Mesenchymal stem cell (in vitro differentiated cells and primary cell): ENCODE measurements around the gene ZNF519.

Experiments used
- DNase-seq: peaks from one replicate; pipeline ENCODE4 v3.0.0-alpha.2; 2013
- H2AFZ ChIP-seq: one replicate; pipeline ENCODE4 v1.6.1; 2013; ENCODE audit warnings: low read depth, mild to moderate bottlenecking, control low read depth, inconsistent platforms, low read length, moderate library complexity
- H2AK5ac ChIP-seq: 2 replicates; pipeline ENCODE4 v1.6.1; 2013; ENCODE audit warnings: low read length, moderate library complexity, mild to moderate bottlenecking, inconsistent platforms; ENCODE audit not compliant: severe bottlenecking
- H2BK120ac ChIP-seq: one replicate; pipeline ENCODE4 v1.6.1; 2013; ENCODE audit warnings: low read depth, mild to moderate bottlenecking, inconsistent platforms, low read length, moderate library complexity
- H2BK12ac ChIP-seq, 2 experiments: one replicate each; pipeline ENCODE4 v1.6.1; 2013; ENCODE audit warnings: inconsistent platforms in 2 of 2, low read length in 2 of 2, mild to moderate bottlenecking in 2 of 2, moderate library complexity in 2 of 2, control low read depth in 1 of 2
- H2BK15ac ChIP-seq: one replicate; pipeline ENCODE4 v1.6.1; 2013; ENCODE audit warnings: mild to moderate bottlenecking, low read depth, inconsistent platforms; ENCODE audit not compliant: poor library complexity, severe bottlenecking
- H2BK5ac ChIP-seq: 2 replicates; pipeline ENCODE4 v1.6.1; 2013; ENCODE audit warnings: low read depth, mild to moderate bottlenecking, low read length, control low read depth, inconsistent platforms; ENCODE audit not compliant: poor library complexity, severe bottlenecking
- H3K14ac ChIP-seq, 2 experiments: one replicate each; pipeline ENCODE4 v1.6.1; 2013; ENCODE audit warnings: inconsistent platforms in 2 of 2, low read length in 2 of 2, control low read depth in 1 of 2, mild to moderate bottlenecking in 1 of 2, moderate library complexity in 1 of 2
- H3K18ac ChIP-seq, 2 experiments: one replicate each; pipeline ENCODE4 v1.6.1; 2013; ENCODE audit warnings: inconsistent platforms in 2 of 2, low read length in 2 of 2, control low read depth in 1 of 2, low read depth in 1 of 2, mild to moderate bottlenecking in 1 of 2
- H3K23ac ChIP-seq, 2 experiments: one replicate each; pipeline ENCODE4 v1.6.1; 2013; ENCODE audit warnings: inconsistent platforms in 2 of 2, low read length in 2 of 2, mild to moderate bottlenecking in 2 of 2, moderate library complexity in 2 of 2, control low read depth in 1 of 2
- H3K27ac ChIP-seq: 2 replicates; pipeline ENCODE4 v1.5.1; 2013; ENCODE audit warnings: mild to moderate bottlenecking, moderate library complexity, low read length, control low read depth, inconsistent platforms; ENCODE audit not compliant: poor library complexity, severe bottlenecking
- H3K27me3 ChIP-seq, 2 experiments: 2 replicates each; pipeline versions ENCODE4 v1.6.1 to v1.7.0; 2013; ENCODE audit warnings: low read length in 2 of 2, mild to moderate bottlenecking in 2 of 2, moderate library complexity in 2 of 2, control low read depth in 1 of 2, inconsistent platforms in 1 of 2; ENCODE audit not compliant: control insufficient read depth in 1 of 2, insufficient read depth in 1 of 2
- H3K36me3 ChIP-seq, 2 experiments: 2 replicates each; pipeline versions ENCODE4 v1.6.1 to v1.7.0; 2013; ENCODE audit warnings: low read length in 2 of 2, control low read depth in 1 of 2, inconsistent platforms in 1 of 2, low read depth in 1 of 2, mild to moderate bottlenecking in 1 of 2; ENCODE audit not compliant: insufficient read depth in 2 of 2, control insufficient read depth in 1 of 2
- H3K4ac ChIP-seq, 2 experiments: one replicate each; pipeline ENCODE4 v1.6.1; 2013; ENCODE audit warnings: inconsistent platforms in 2 of 2, low read length in 2 of 2, mild to moderate bottlenecking in 2 of 2, moderate library complexity in 2 of 2, control low read depth in 1 of 2, low read depth in 1 of 2
- H3K4me1 ChIP-seq: 2 replicates; pipeline ENCODE4 v1.6.1; 2013; ENCODE audit warnings: low read depth, low read length, control low read depth; ENCODE audit not compliant: control insufficient read depth, insufficient read depth
- H3K4me2 ChIP-seq: 2 replicates; pipeline ENCODE4 v1.6.1; 2013; ENCODE audit warnings: low read length, mild to moderate bottlenecking, inconsistent platforms; ENCODE audit not compliant: poor library complexity, severe bottlenecking
- H3K4me3 ChIP-seq, 2 experiments: 2 replicates each; pipeline versions ENCODE4 v1.5.1 to v1.7.0; 2013; ENCODE audit warnings: low read length in 2 of 2, mild to moderate bottlenecking in 2 of 2, control low read depth in 1 of 2, low read depth in 1 of 2; ENCODE audit not compliant: insufficient read depth in 1 of 2
- H3K79me1 ChIP-seq: replicated peaks from 2 replicates; pipeline ENCODE4 v1.6.1; 2013; ENCODE audit warnings: mild to moderate bottlenecking, control low read depth, low read length, inconsistent platforms; ENCODE audit not compliant: poor library complexity, severe bottlenecking
- H3K9ac ChIP-seq: 2 replicates; pipeline ENCODE4 v1.7.0; 2013; ENCODE audit warnings: mild to moderate bottlenecking, low read length, moderate library complexity
- H3K9me3 ChIP-seq: 2 replicates; pipeline ENCODE4 v1.7.0; 2013; ENCODE audit warnings: mild to moderate bottlenecking, low read length; ENCODE audit not compliant: control insufficient read depth
- H4K8ac ChIP-seq: one replicate; pipeline ENCODE4 v1.6.1; 2013; ENCODE audit warnings: inconsistent platforms, mild to moderate bottlenecking, low read length, moderate library complexity
- H4K91ac ChIP-seq: one replicate; pipeline ENCODE4 v1.6.1; 2013; ENCODE audit warnings: mild to moderate bottlenecking, low read length, inconsistent platforms
- WGBS: methylation state at CpG from one replicate; pipeline ENCODE4 v1.1.7; 2013; ENCODE audit warnings: mixed read lengths; 5-methylcytosine and 5-hydroxymethylcytosine counted together

Gene ZNF519

GRCh38 chr18:14092625-14093306 is 39.5 kb downstream of the ZNF519 start:
- no peak overlapping the region for H2BK12ac ChIP-seq
- H2AK5ac ChIP-seq, result no peak overlapping the region
- no peak overlapping the region for H3K27ac ChIP-seq
- H3K36me3 ChIP-seq, result peaks cover 0 to 9% of the 10 kb centered on the region in 2 experiments
- no peaks in the 10 kb centered on the region for H3K27me3 ChIP-seq
- no peak overlapping the region for H3K4me3 ChIP-seq
- H2BK5ac ChIP-seq, result no peak overlapping the region
- no peak overlapping the region for H4K8ac ChIP-seq
- no peaks in the 10 kb centered on the region for H3K9me3 ChIP-seq
- no peak overlapping the region for H3K14ac ChIP-seq
- no peak overlapping the region for H3K4ac ChIP-seq
- no peak for DNase-seq
- no peaks in the 10 kb centered on the region for H3K79me1 ChIP-seq
- no peaks in the 10 kb centered on the region for H3K4me1 ChIP-seq
- no peak overlapping the region for H4K91ac ChIP-seq
- H3K23ac ChIP-seq, result no peak overlapping the region
- no peak overlapping the region for H3K4me2 ChIP-seq
- 84% methylated on average over 6 of the region's 7 CpGs for WGBS
- no peak overlapping the region for H3K18ac ChIP-seq
- H2AFZ ChIP-seq, result no peak overlapping the region
- no peak overlapping the region for H3K9ac ChIP-seq
- H2BK15ac ChIP-seq, result no peak overlapping the region
- no peak overlapping the region for H2BK120ac ChIP-seq

DNA sequence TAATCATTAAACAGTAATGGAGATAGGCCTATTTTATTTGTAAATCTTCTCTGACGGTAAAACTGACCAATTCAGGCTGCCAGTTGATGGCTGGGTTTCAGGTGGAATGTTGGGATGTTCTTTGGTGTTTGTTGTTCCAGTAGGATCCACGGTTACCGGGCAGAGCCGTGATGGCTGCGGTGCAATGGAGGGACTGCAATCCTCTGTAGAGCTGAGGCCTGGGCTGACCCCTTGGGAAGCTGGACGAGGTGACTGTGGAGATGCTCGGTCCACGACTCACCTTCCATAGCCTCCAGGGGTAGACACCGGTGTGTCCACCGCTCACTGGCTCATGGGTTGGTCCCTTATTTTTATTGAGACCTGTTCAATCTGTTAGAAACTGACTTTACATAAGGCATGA is 42.5 kb downstream of the ZNF519 start:
- 89% methylated on average over 8 of the region's 10 CpGs for WGBS
- H3K9me3 ChIP-seq, result no peaks in the 10 kb centered on the region
- no peaks in the 10 kb centered on the region for H3K79me1 ChIP-seq
- H3K27me3 ChIP-seq, result no peaks in the 10 kb centered on the region
- H2BK5ac ChIP-seq, result no peak overlapping the region
- no peak overlapping the region for H3K27ac ChIP-seq
- H4K8ac ChIP-seq, result no peak overlapping the region
- no peak overlapping the region for H2AFZ ChIP-seq
- no peak overlapping the region for H3K9ac ChIP-seq
- no peak overlapping the region for H3K4me3 ChIP-seq
- H3K4me1 ChIP-seq, result peaks cover 2% of the 10 kb centered on the region
- H3K14ac ChIP-seq, result no peak overlapping the region
- no peak overlapping the region for H3K18ac ChIP-seq
- no peak overlapping the region for H2BK12ac ChIP-seq
- no peak overlapping the region for H2BK120ac ChIP-seq
- no peaks in the 10 kb centered on the region for H3K36me3 ChIP-seq
- no peak overlapping the region for H3K4ac ChIP-seq
- no peak overlapping the region for H4K91ac ChIP-seq
- DNase-seq, result peak; percentile 2
- no peak overlapping the region for H3K23ac ChIP-seq
- H2AK5ac ChIP-seq, result no peak overlapping the region
- no peak overlapping the region for H2BK15ac ChIP-seq
- H3K4me2 ChIP-seq, result no peak overlapping the region

- no peak overlapping the region for H4K8ac ChIP-seq
- H3K23ac ChIP-seq, result no peak overlapping the region
- H2BK12ac ChIP-seq, result no peak overlapping the region
- no peaks in the 10 kb centered on the region for H3K27me3 ChIP-seq
- no peak overlapping the region for H3K4me3 ChIP-seq
- no peak overlapping the region for H2AK5ac ChIP-seq
- no peak overlapping the region for H3K9ac ChIP-seq
- WGBS, result 94% methylated on average over 1 of the region's 2 CpGs
- no peaks in the 10 kb centered on the region for H3K9me3 ChIP-seq
- no peak overlapping the region for H2BK15ac ChIP-seq
- H3K79me1 ChIP-seq, result no peaks in the 10 kb centered on the region
- no peak overlapping the region for H2BK120ac ChIP-seq
- H4K91ac ChIP-seq, result no peak overlapping the region
- no peak overlapping the region for H3K4ac ChIP-seq
- no peaks in the 10 kb centered on the region for H3K36me3 ChIP-seq
- H3K14ac ChIP-seq, result no peak overlapping the region
- H2AFZ ChIP-seq, result no peak overlapping the region
- DNase-seq, result no peak
- no peak overlapping the region for H3K4me2 ChIP-seq
- H3K18ac ChIP-seq, result no peak overlapping the region
- H3K4me1 ChIP-seq, result peaks cover 2% of the 10 kb centered on the region
- no peak overlapping the region for H2BK5ac ChIP-seq
- H3K27ac ChIP-seq, result no peak overlapping the region
Measured at GRCh38 chr18:14089191-14089590, 43.0 kb downstream of the ZNF519 start.

DNA sequence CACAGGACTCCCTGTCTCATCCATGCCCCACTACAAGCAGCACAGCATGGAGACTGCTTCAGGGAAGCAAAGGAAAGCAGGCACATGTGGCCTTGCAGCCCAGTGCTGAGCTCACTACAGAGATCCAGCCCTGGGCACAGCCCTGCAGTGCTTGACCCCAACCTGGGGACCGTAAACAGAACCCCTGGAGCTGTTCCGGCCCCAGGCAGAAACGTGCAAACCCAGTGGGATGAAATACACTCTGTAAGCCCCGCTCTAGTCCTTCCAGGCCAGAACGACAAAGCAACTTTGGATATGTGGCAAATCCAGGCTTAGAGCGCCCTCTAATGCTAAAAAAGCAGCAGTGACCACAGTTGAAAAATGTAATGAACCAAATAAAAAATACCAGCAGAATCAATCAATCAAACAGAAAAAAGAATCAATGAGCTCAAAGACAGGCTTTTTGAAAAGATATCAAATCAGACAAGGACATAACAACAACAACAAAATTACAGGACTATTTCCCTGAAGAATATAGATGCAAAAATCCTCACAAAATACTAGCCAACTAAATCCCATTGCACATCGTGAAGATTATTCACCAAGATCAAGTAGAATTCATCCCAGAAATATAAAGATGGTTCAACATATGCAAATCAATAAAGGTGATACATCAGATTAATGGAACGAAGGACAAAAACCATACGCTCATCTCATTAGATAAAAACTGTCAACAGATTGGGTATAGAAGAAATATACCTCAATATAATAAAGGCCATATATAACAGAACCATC is 45.6 kb downstream of the ZNF519 start:
- H4K8ac ChIP-seq, result no peak overlapping the region
- no peak overlapping the region for H2AK5ac ChIP-seq
- no peak overlapping the region for H2BK15ac ChIP-seq
- no peak overlapping the region for H3K9ac ChIP-seq
- H3K23ac ChIP-seq, result no peak overlapping the region
- no peaks in the 10 kb centered on the region for H3K9me3 ChIP-seq
- H3K79me1 ChIP-seq, result no peaks in the 10 kb centered on the region
- no peak overlapping the region for H3K14ac ChIP-seq
- H3K4me1 ChIP-seq, result peaks cover 2% of the 10 kb centered on the region
- H3K36me3 ChIP-seq, result no peaks in the 10 kb centered on the region
- H2BK5ac ChIP-seq, result no peak overlapping the region
- H2AFZ ChIP-seq, result no peak overlapping the region
- no peaks in the 10 kb centered on the region for H3K27me3 ChIP-seq
- 49% methylated on average over 9 of the region's 9 CpGs for WGBS
- no peak overlapping the region for H4K91ac ChIP-seq
- H3K4ac ChIP-seq, result no peak overlapping the region
- H2BK120ac ChIP-seq, result no peak overlapping the region
- peak; percentile 23 for DNase-seq
- no peak overlapping the region for H3K4me3 ChIP-seq
- no peak overlapping the region for H3K18ac ChIP-seq
- no peak overlapping the region for H2BK12ac ChIP-seq
- no peak overlapping the region for H3K27ac ChIP-seq
- peak overlapping the region; percentile 36 for H3K4me2 ChIP-seq
